ENCODE measurements around the gene AGO4.
"Not testable (repeated sequence)": the region's sequence is repeated elsewhere in the genome, so short reads cannot be mapped to it uniquely, and the experiment has no call there.

The AGO4 gene

GRCh38 chr1:35807614-35808449 is at the start of gene AGO4:
AGO4 (plus strand) TSS chr1:35808016; CDS start chr1:35808417, 401 bp downstream.
- peak; percentile 50 for DNase-seq

GRCh38 chr1:35762141-35762540 is 45.7 kb upstream of the AGO4 start:
- no peak for DNase-seq

GRCh38 chr1:35763201-35763600 is 44.6 kb upstream of the AGO4 start:
- DNase-seq: no peak

- DNase-seq: no peak
Observed at GRCh38 chr1:35764283-35764682, 43.5 kb upstream of the AGO4 start.

GRCh38 chr1:35768350-35769187 is 39.2 kb upstream of the AGO4 start:
- no peak for DNase-seq

- DNase-seq: peak; percentile 74
Observed at GRCh38 chr1:35769188-35769758, 38.5 kb upstream of the AGO4 start.

- no peak for DNase-seq
Observed at GRCh38 chr1:35773711-35774110, 34.1 kb upstream of the AGO4 start.

- DNase-seq: not testable (repeated sequence)
Observed at GRCh38 chr1:35776172-35776571, 31.6 kb upstream of the AGO4 start.

GRCh38 chr1:35777109-35777508 is 30.7 kb upstream of the AGO4 start:
- DNase-seq: no peak

- DNase-seq: no peak
Observed at GRCh38 chr1:35783055-35783583, 24.7 kb upstream of the AGO4 start.

- not testable (repeated sequence) for DNase-seq
Observed at GRCh38 chr1:35784364-35784763, 23.5 kb upstream of the AGO4 start.

- DNase-seq: no peak
Observed at GRCh38 chr1:35788139-35788538, 19.7 kb upstream of the AGO4 start.

- no peak for DNase-seq
Observed at GRCh38 chr1:35790670-35791069, 17.1 kb upstream of the AGO4 start.

GRCh38 chr1:35795295-35795694 is 12.5 kb upstream of the AGO4 start:
- no peak for DNase-seq

GRCh38 chr1:35797380-35797779 is 10.4 kb upstream of the AGO4 start:
- no peak for DNase-seq

- not testable (repeated sequence) for DNase-seq
Observed at GRCh38 chr1:35798019-35798418, 9.8 kb upstream of the AGO4 start.

GRCh38 chr1:35800167-35800887 is 7.5 kb upstream of the AGO4 start:
- not testable (repeated sequence) for DNase-seq

- no peak for DNase-seq
Observed at GRCh38 chr1:35808450-35809113, 766 bp downstream of the AGO4 start.

GRCh38 chr1:35809114-35810095 is 1.6 kb downstream of the AGO4 start:
- DNase-seq: no peak

- no peak for DNase-seq
Observed at GRCh38 chr1:35810096-35810881, 2.5 kb downstream of the AGO4 start.

Data from 8988T (cell line).